Nephron progenitor cell (in vitro differentiated cells): Measurements from ENCODE around the gene CDKN1B.

Source experiments
- DNase-seq: peaks from one replicate; pipeline ENCODE4 v3.0.0; 2021
- H3K27ac Mint-ChIP-seq: 2 replicates; pipeline ENCODE4 v1.8.0; 2021; ENCODE audit warnings: mild to moderate bottlenecking, moderate library complexity, mixed read lengths
- H3K27me3 Mint-ChIP-seq: 2 replicates; pipeline ENCODE4 v1.8.0; 2021; ENCODE audit warnings: mild to moderate bottlenecking, low read depth, mixed read lengths; ENCODE audit not compliant: poor library complexity
- H3K36me3 Mint-ChIP-seq: 2 replicates; pipeline ENCODE4 v1.8.0; 2021; ENCODE audit warnings: low read depth, mixed read lengths
- H3K4me1 Mint-ChIP-seq: 2 replicates; pipeline ENCODE4 v1.8.0; 2021; ENCODE audit warnings: mixed read lengths
- H3K4me3 Mint-ChIP-seq: 2 replicates; pipeline ENCODE4 v1.8.0; 2021; ENCODE audit warnings: mild to moderate bottlenecking, moderate library complexity, mixed read lengths
- H3K9me3 Mint-ChIP-seq: 2 replicates; pipeline ENCODE4 v1.8.0; 2021; ENCODE audit warnings: mild to moderate bottlenecking, moderate library complexity, mixed read lengths
- TF ChIP-seq, protein P1 (sequence below): fragments of 200-600 bp; sonication (generic); IDR thresholded peaks from 2 replicates; pipeline ENCODE4 v1.5.0; 2021; ENCODE audit warnings: antibody characterized with exemption

Gene CDKN1B

DNA sequence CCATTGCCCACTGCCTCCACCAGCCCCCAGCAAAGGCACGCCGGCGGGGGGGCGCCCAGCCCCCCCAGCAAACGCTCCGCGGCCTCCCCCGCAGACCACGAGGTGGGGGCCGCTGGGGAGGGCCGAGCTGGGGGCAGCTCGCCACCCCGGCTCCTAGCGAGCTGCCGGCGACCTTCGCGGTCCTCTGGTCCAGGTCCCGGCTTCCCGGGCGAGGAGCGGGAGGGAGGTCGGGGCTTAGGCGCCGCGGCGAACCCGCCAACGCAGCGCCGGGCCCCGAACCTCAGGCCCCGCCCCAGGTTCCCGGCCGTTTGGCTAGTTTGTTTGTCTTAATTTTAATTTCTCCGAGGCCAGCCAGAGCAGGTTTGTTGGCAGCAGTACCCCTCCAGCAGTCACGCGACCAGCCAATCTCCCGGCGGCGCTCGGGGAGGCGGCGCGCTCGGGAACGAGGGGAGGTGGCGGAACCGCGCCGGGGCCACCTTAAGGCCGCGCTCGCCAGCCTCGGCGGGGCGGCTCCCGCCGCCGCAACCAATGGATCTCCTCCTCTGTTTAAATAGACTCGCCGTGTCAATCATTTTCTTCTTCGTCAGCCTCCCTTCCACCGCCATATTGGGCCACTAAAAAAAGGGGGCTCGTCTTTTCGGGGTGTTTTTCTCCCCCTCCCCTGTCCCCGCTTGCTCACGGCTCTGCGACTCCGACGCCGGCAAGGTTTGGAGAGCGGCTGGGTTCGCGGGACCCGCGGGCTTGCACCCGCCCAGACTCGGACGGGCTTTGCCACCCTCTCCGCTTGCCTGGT is at the start of gene CDKN1B:
Gene CDKN1B, plus strand, starts transcription at position 576 of the 793 bp plus-strand sequence. CDS start 472 bp downstream, outside the sequence.
- H3K4me3 Mint-ChIP-seq = peak within 1 kb of the TSS; percentile 96
- DNase-seq = peak; percentile 76
- H3K36me3 Mint-ChIP-seq = peaks cover 27% of the 10 kb centered on the region
- peaks cover 69% of the 10 kb centered on the region for H3K4me1 Mint-ChIP-seq
- no peaks in the 10 kb centered on the region for H3K9me3 Mint-ChIP-seq
- peak within 1 kb of the TSS; percentile 97 for H3K27ac Mint-ChIP-seq
- H3K27me3 Mint-ChIP-seq = peaks cover 18% of the 10 kb centered on the region
- TF ChIP-seq, protein P1, sequence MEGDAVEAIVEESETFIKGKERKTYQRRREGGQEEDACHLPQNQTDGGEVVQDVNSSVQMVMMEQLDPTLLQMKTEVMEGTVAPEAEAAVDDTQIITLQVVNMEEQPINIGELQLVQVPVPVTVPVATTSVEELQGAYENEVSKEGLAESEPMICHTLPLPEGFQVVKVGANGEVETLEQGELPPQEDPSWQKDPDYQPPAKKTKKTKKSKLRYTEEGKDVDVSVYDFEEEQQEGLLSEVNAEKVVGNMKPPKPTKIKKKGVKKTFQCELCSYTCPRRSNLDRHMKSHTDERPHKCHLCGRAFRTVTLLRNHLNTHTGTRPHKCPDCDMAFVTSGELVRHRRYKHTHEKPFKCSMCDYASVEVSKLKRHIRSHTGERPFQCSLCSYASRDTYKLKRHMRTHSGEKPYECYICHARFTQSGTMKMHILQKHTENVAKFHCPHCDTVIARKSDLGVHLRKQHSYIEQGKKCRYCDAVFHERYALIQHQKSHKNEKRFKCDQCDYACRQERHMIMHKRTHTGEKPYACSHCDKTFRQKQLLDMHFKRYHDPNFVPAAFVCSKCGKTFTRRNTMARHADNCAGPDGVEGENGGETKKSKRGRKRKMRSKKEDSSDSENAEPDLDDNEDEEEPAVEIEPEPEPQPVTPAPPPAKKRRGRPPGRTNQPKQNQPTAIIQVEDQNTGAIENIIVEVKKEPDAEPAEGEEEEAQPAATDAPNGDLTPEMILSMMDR = no peak

DNA sequence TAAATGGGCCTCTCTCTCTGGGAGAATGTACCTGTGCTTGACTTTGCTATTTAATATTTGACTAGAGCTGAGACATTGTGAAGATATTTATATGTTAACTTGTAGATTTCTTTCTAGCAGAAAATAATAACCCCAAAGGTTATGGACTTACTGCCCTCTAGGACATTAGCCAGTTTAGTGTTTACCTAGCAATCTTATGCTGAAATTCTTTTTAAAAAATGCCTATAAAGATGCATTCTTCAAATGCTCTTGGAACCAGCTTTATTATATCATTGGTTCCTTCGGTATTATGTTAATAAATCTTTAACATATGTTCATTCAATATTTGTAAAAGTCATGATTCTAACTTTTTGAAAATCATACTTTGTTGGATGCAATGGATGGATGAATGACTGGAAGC is 49.2 kb upstream of the CDKN1B start:
- Mint-ChIP-seq H3K27ac (no peak overlapping the region), H3K4me3 (no peak overlapping the region), H3K27me3 (no peaks in the 10 kb centered on the region), H3K9me3 (no peaks in the 10 kb centered on the region), H3K36me3 (peaks cover 6% of the 10 kb centered on the region), H3K4me1 (peaks cover 15% of the 10 kb centered on the region)
- DNase-seq = no peak
- TF ChIP-seq, protein P1 = no peak

DNA sequence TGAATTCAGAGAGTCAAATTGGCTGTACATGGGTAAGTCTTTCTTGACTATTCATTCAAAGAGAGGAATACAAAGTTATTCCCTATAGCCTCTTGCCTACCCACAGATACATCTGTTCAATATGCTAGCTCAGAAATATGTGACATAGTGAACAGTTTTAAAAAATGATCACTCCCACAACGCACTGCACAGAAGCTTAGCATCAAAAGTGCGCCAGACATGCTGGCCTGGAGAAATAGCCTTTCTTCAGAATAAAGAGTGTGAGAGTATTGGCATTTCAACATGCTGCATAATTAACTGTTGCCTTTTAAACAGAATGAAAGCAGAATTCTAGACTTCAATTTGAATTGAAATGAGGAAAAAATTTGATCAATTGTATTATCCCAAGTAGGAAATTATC is 48.1 kb upstream of the CDKN1B start:
- Mint-ChIP-seq H3K27me3 (no peaks in the 10 kb centered on the region), H3K4me1 (peaks cover 15% of the 10 kb centered on the region), H3K27ac (no peak overlapping the region), H3K4me3 (no peak overlapping the region), H3K36me3 (peaks cover 6% of the 10 kb centered on the region), H3K9me3 (no peaks in the 10 kb centered on the region)
- DNase-seq = no peak
- TF ChIP-seq, protein P1 = no peak

DNA sequence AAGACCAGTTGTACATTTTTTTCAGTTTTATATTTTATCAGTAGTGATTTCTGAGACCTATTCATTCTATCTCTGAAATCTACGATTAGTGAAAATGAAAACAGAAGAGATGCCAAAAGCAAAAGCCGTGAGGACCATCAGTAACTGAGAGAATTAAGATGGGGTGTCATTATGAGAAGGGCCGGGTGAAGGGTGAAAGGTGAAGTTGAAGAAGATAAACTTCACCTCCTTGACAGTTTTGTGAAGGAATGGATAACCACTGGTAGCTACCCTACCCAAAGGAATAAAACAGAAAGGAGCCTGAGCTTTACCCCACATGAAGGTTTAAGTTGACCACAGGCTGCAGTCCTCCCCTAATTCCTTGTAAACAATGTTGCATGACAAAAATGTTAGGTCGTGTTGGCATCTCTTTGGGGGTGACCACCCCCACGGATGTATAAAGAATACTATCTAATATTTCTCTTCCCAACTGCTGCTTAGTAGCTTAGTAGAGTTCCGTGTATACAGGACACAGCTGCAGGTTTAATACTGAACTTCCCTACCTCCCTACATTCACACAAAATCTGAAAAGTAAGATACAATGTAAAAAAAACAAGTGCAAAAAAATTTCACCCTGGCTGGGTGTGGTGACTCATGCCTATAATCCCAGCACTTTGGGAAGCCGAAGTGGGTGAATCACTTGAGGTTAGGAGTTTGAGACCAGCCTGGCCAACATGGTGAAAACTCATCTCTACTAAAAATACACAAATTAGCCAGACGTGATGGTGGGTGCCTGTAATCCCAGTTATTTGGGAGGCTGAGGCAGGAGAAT is 45.1 kb upstream of the CDKN1B start:
- Mint-ChIP-seq H3K4me3 (no peak overlapping the region), H3K4me1 (peaks cover 10% of the 10 kb centered on the region), H3K9me3 (no peaks in the 10 kb centered on the region), H3K27me3 (no peaks in the 10 kb centered on the region), H3K36me3 (no peaks in the 10 kb centered on the region), H3K27ac (no peak overlapping the region)
- no peak for DNase-seq
- TF ChIP-seq, protein P1 = no peak

DNA sequence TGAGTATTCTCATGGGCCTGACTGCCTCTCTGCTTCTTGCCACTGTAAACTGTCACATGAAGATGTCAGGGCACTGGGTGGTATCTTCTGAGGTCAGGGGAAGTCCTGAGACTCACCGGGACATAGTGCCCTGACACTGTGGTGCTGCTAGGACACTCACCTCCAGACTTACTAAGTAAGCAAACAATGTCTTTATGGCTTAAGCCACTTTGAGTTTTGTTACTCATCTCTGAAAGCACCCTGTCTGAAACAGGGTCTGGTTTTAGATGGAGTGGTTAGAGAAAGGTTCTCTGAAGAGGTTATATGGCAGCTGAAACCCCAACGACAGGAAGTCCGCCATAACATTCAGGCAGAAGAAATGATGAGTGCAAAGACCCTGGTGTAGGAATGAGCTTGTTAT is 43.9 kb upstream of the CDKN1B start:
- TF ChIP-seq, protein P1 = no peak
- no peaks in the 10 kb centered on the region for H3K36me3 Mint-ChIP-seq
- peaks cover 10% of the 10 kb centered on the region for H3K4me1 Mint-ChIP-seq

More for the DNA sequence above, 43.9 kb upstream of the CDKN1B start:
- H3K27ac Mint-ChIP-seq = no peak overlapping the region
- H3K27me3 Mint-ChIP-seq = no peaks in the 10 kb centered on the region
- H3K9me3 Mint-ChIP-seq = no peaks in the 10 kb centered on the region
- H3K4me3 Mint-ChIP-seq = no peak overlapping the region
- DNase-seq = no peak
